Cardiac muscle cell (in vitro differentiated cells and primary cell): ENCODE results near the gene THAP6. TPM values are rescaled to one million over a fixed set of nuclear protein-coding genes. Genes with fewer than 3 reads are reported as not detected.

Experiments
- DNase-seq, 2 donors: peaks; one replicate each; pipeline versions ENCODE4 v3.0.0 to v3.0.0-alpha.2; 2010 to 2017; ENCODE audit warnings: low read depth in 1 of 2, low spot score in 1 of 2
- H3K27ac ChIP-seq: fragments of 200-600 bp; sonication (generic); 2 replicates; pipeline ENCODE4 v1.5.1; 2016
- H3K27me3 ChIP-seq: fragments of 200-600 bp; sonication (generic); 2 replicates; pipeline ENCODE4 v1.6.0; 2016; ENCODE audit warnings: control low read depth
- H3K36me3 ChIP-seq: fragments of 200-600 bp; sonication (generic); 2 replicates; pipeline ENCODE4 v1.5.1; 2016; ENCODE audit warnings: control low read depth
- H3K4me1 ChIP-seq: fragments of 200-600 bp; sonication (generic); 2 replicates; pipeline ENCODE4 v1.8.1; 2017; ENCODE audit warnings: low read depth, mild to moderate bottlenecking, mixed run types
- H3K4me3 ChIP-seq: fragments of 200-600 bp; sonication (generic); 2 replicates; pipeline ENCODE4 v1.5.1; 2016; ENCODE audit warnings: mild to moderate bottlenecking
- H3K9me3 ChIP-seq: fragments of 200-600 bp; sonication (generic); 2 replicates; pipeline ENCODE4 v1.5.1; 2017; ENCODE audit warnings: low read depth, mild to moderate bottlenecking, control low read depth
- polyA plus RNA-seq: library from polyadenylated mRNA; unstranded; fragments of >200 nt; fragmentation: Nextera tagmentation; extraction: Ambion mirVana; gene quantifications from 2 replicates; pipeline ENCODE4 v1.2.1, GENCODE V29; 2016
- total RNA-seq: library from RNA; depleted of rRNA; stranded (reverse); fragments of >200 nt; gene quantifications from 2 replicates; pipeline ENCODE4 v1.2.3, GENCODE V29; 2016
- TF ChIP-seq, protein P1 (sequence below): IDR thresholded peaks from 2 replicates; pipeline ENCODE4 v1.5.1; 2012; ENCODE audit warnings: low read depth, mild to moderate bottlenecking, low read length

THAP6 gene
- total and polyA plus RNA-seq, 2 experiments from 2014 or later, result 16.8 to 22.2 TPM

- Histone ChIP-seq H3K27ac (no peak overlapping the region), H3K27me3 (no peaks in the 10 kb centered on the region), H3K4me1 (no peaks in the 10 kb centered on the region), H3K36me3 (no peaks in the 10 kb centered on the region), H3K4me3 (no peak overlapping the region), H3K9me3 (no peaks in the 10 kb centered on the region)
- no peak for DNase-seq
- TF ChIP-seq, protein P1, sequence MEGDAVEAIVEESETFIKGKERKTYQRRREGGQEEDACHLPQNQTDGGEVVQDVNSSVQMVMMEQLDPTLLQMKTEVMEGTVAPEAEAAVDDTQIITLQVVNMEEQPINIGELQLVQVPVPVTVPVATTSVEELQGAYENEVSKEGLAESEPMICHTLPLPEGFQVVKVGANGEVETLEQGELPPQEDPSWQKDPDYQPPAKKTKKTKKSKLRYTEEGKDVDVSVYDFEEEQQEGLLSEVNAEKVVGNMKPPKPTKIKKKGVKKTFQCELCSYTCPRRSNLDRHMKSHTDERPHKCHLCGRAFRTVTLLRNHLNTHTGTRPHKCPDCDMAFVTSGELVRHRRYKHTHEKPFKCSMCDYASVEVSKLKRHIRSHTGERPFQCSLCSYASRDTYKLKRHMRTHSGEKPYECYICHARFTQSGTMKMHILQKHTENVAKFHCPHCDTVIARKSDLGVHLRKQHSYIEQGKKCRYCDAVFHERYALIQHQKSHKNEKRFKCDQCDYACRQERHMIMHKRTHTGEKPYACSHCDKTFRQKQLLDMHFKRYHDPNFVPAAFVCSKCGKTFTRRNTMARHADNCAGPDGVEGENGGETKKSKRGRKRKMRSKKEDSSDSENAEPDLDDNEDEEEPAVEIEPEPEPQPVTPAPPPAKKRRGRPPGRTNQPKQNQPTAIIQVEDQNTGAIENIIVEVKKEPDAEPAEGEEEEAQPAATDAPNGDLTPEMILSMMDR, result no peak
Measured at GRCh38 chr4:75565481-75565880, 51.2 kb downstream of the THAP6 start.

GRCh38 chr4:75566911-75567310 lies 52.6 kb downstream of the THAP6 start:
- Histone ChIP-seq H3K36me3 (no peaks in the 10 kb centered on the region), H3K27me3 (peaks cover 3% of the 10 kb centered on the region), H3K4me1 (no peaks in the 10 kb centered on the region), H3K4me3 (no peak overlapping the region), H3K27ac (no peak overlapping the region), H3K9me3 (no peaks in the 10 kb centered on the region)
- no peak for DNase-seq
- TF ChIP-seq, protein P1, result no peak

GRCh38 chr4:75567725-75568124 lies 53.5 kb downstream of the THAP6 start:
- TF ChIP-seq, protein P1, result no peak
- Histone ChIP-seq H3K9me3 (no peaks in the 10 kb centered on the region), H3K27me3 (peaks cover 11% of the 10 kb centered on the region), H3K27ac (no peak overlapping the region), H3K4me1 (no peaks in the 10 kb centered on the region), H3K4me3 (no peak overlapping the region), H3K36me3 (no peaks in the 10 kb centered on the region)
- no peak for DNase-seq

Other genes with a start within 250 kb of the THAP6 start
- gene RCHY1, start 70 bp upstream of the THAP6 start, total RNA-seq, result 16.5 and 22.3 TPM in 2 replicates
- 29.6 and 52.5 TPM in 2 replicates for gene RCHY1, start 70 bp upstream of the THAP6 start, polyA plus RNA-seq
- 0.24 TPM in 1 of 2 replicates, not detected in the other for gene ODAPH, start 41.6 kb downstream of the THAP6 start, total RNA-seq
- gene ODAPH, start 41.6 kb downstream of the THAP6 start, polyA plus RNA-seq, result 0.16 TPM in 1 of 2 replicates, not detected in the other
- 2.4 and 2.5 TPM in 2 replicates for gene CDKL2, start 116.1 kb downstream of the THAP6 start, total RNA-seq
- 2.0 and 4.4 TPM in 2 replicates for gene CDKL2, start 116.1 kb downstream of the THAP6 start, polyA plus RNA-seq
- gene G3BP2, start 158.9 kb downstream of the THAP6 start, total RNA-seq, result 203 and 210 TPM in 2 replicates
- 181 and 194 TPM in 2 replicates for gene G3BP2, start 158.9 kb downstream of the THAP6 start, polyA plus RNA-seq
- 45.1 and 47.9 TPM in 2 replicates for gene USO1, start 210.1 kb downstream of the THAP6 start, total RNA-seq
- gene USO1, start 210.1 kb downstream of the THAP6 start, polyA plus RNA-seq, result 46.6 and 50.5 TPM in 2 replicates